A673 (cell line): ENCODE data around the gene NMT1. TPM values are rescaled to one million over a fixed set of nuclear protein-coding genes. Genes with fewer than 3 reads are reported as not detected.

Experiments used
- BruUV-seq: library from RNA; stranded (reverse); fragments of 400-500 nt; replicated peaks from 2 replicates; lab custom pipeline; 2021; lab: Mats Ljungman, UMichigan
- CTCF ChIA-PET: fragments of 300-600 bp; sonication (Branson Sonifier 250); formaldehyde crosslinking; loops from one replicate; lab custom pipeline; 2022; ENCODE audit warnings: antibody characterized with exemption; lab: Charles Lee
- POLR2A ChIA-PET: fragments of 300-600 bp; sonication (Branson Sonifier 250); formaldehyde crosslinking; loops from one replicate; lab custom pipeline; 2022; ENCODE audit warnings: antibody characterized with exemption; ENCODE audit not compliant: low non-redundant PET; lab: Charles Lee
- DNase-seq: peaks from one replicate; pipeline ENCODE4 v3.0.0-alpha.2; 2015; ENCODE audit warnings: low spot score
- H3K27ac ChIP-seq: fragments of 200-600 bp; sonication (generic); 2 replicates; pipeline ENCODE4 v1.5.1; 2016; ENCODE audit warnings: mixed run types, low read depth, mild to moderate bottlenecking, mixed read lengths, antibody characterized with exemption, low read length; ENCODE audit not compliant: poor library complexity, severe bottlenecking
- H3K27me3 ChIP-seq: fragments of 200-600 bp; sonication (generic); replicated peaks from 2 replicates; pipeline ENCODE4 v1.6.1; 2017; ENCODE audit warnings: mixed run types, low read depth, mild to moderate bottlenecking, mixed read lengths, antibody characterized with exemption, low read length; ENCODE audit not compliant: insufficient read depth, poor library complexity
- H3K36me3 ChIP-seq: fragments of 200-600 bp; sonication (generic); 2 replicates; pipeline ENCODE4 v1.6.1; 2016; ENCODE audit warnings: mixed run types, mild to moderate bottlenecking, mixed read lengths, antibody characterized with exemption, low read length; ENCODE audit not compliant: insufficient read depth, poor library complexity, severe bottlenecking
- H3K4me1 ChIP-seq: fragments of 200-600 bp; sonication (generic); 2 replicates; pipeline ENCODE4 v1.6.1; 2017; ENCODE audit warnings: mixed run types, mild to moderate bottlenecking, mixed read lengths, antibody characterized with exemption, low read length; ENCODE audit not compliant: insufficient read depth, poor library complexity, severe bottlenecking
- H3K4me3 ChIP-seq: fragments of 200-600 bp; sonication (generic); 2 replicates; pipeline ENCODE4 v1.5.1; 2016; ENCODE audit warnings: low read depth, mixed run types, mild to moderate bottlenecking, mixed read lengths, low read length; ENCODE audit not compliant: poor library complexity, severe bottlenecking
- H3K9me3 ChIP-seq: fragments of 200-600 bp; sonication (generic); 2 replicates; pipeline ENCODE4 v1.6.1; 2016; ENCODE audit warnings: mixed run types, low read depth, mild to moderate bottlenecking, mixed read lengths, antibody characterized with exemption, low read length; ENCODE audit not compliant: poor library complexity, severe bottlenecking
- CTCF ChIP-seq: fragments of 300-800, 200-600 bp; sonication (generic); conservative IDR thresholded peaks from 2 replicates; pipeline ENCODE4 v1.5.1; 2017; ENCODE audit warnings: low read depth, mild to moderate bottlenecking, antibody characterized with exemption, low read length, moderate library complexity, mixed read lengths
- EZH2 ChIP-seq: fragments of 200-600 bp; sonication (generic); IDR thresholded peaks from 2 replicates; pipeline ENCODE4 v1.6.1; 2017; ENCODE audit warnings: borderline replicate concordance, low read depth, mild to moderate bottlenecking, mixed read lengths, antibody characterized with exemption, low read length; ENCODE audit not compliant: poor library complexity, severe bottlenecking
- intact Hi-C: fragments of 100-400 bp; cut with micrococcal nuclease; formaldehyde crosslinking; loops from one replicate; pipeline ENCODE4 v1.10.0; 2022; ENCODE audit not compliant: unreplicated experiment
- total RNA-seq: library from RNA; stranded (reverse); gene quantifications from 2 replicates; pipeline ENCODE4 v1.2.3, GENCODE V29; 2021

Gene NMT1
- total RNA-seq, 1 experiment from 2014 or later, result 108 TPM

GRCh38 chr17:45091778-45092425, 30.8 kb downstream of the NMT1 start:
- H3K9me3 ChIP-seq, result no peaks in the 10 kb centered on the region
- no peak overlapping the region for H3K4me3 ChIP-seq
- no peak overlapping the region for H3K27ac ChIP-seq
- DNase-seq, result no peak
- H3K36me3 ChIP-seq, result peaks cover 37% of the 10 kb centered on the region
- no peaks in the 10 kb centered on the region for H3K4me1 ChIP-seq
- POLR2A ChIA-PET, result no interaction called here
- intact Hi-C loops, result loop anchor here (10.0 kb wide), 1 partner anchor 317 kb away; no protein-coding TSS in a partner anchor
- no peak for TF ChIP-seq EZH2
- TF ChIP-seq CTCF, result no peak
- CTCF ChIA-PET, result no interaction called here
- no TSS peak for BruUV-seq
- H3K27me3 ChIP-seq, result no peaks in the 10 kb centered on the region

- Histone ChIP-seq H3K9me3 (no peaks in the 10 kb centered on the region), H3K4me3 (no peak overlapping the region), H3K36me3 (peaks cover 34% of the 10 kb centered on the region), H3K27ac (no peak overlapping the region), H3K27me3 (no peaks in the 10 kb centered on the region), H3K4me1 (no peaks in the 10 kb centered on the region)
- ChIA-PET POLR2A (no interaction called here), CTCF (no interaction called here)
- peak; percentile 25 for DNase-seq
- intact Hi-C loops, result loop anchor here (10.0 kb wide), 1 partner anchor 318 kb away; no protein-coding TSS in a partner anchor
- BruUV-seq, result no TSS peak
- no peak for TF ChIP-seq EZH2
- no peak for TF ChIP-seq CTCF
Observed at GRCh38 chr17:45092911-45093430, 31.9 kb downstream of the NMT1 start.

- Histone ChIP-seq H3K27ac (no peak overlapping the region), H3K36me3 (peaks cover 38% of the 10 kb centered on the region), H3K27me3 (no peaks in the 10 kb centered on the region), H3K9me3 (no peaks in the 10 kb centered on the region), H3K4me3 (no peak overlapping the region), H3K4me1 (no peaks in the 10 kb centered on the region)
- DNase-seq, result no peak
- ChIA-PET CTCF (no interaction called here), POLR2A (no interaction called here)
- BruUV-seq, result no TSS peak
- TF ChIP-seq CTCF (no peak), EZH2 (no peak)
- intact Hi-C loops, result loop anchor here (10.0 kb wide), 1 partner anchor 319 kb away; no protein-coding TSS in a partner anchor
Observed at GRCh38 chr17:45093444-45094110, 32.5 kb downstream of the NMT1 start.
